Vagina (tissue), 2 donors: ENCODE measurements around the gene SYP. TPM values are rescaled to one million over a fixed set of nuclear protein-coding genes. Genes with fewer than 3 reads are reported as not detected.
"Not testable (repeated sequence)": the region's sequence is repeated elsewhere in the genome, so short reads cannot be mapped to it uniquely, and the experiment has no call there.

ENCODE experiments used
- DNase-seq, 2 donors: peaks; one replicate each; pipeline ENCODE4 v3.0.0-alpha.2; 2017; ENCODE audit errors: extremely low spot score in 2 of 2
- H3K27ac ChIP-seq: fragments of 200-600 bp; sonication (generic); one replicate; pipeline ENCODE4 v1.5.1; 2019
- H3K27me3 ChIP-seq: fragments of 200-600 bp; sonication (generic); one replicate; pipeline ENCODE4 v1.5.1; 2019
- H3K36me3 ChIP-seq, 2 donors: fragments of 200-600 bp; sonication (generic); one replicate each; pipeline ENCODE4 v1.5.1; 2017 to 2019
- H3K4me1 ChIP-seq: fragments of 200-600 bp; sonication (generic); one replicate; pipeline ENCODE4 v1.5.1; 2019
- H3K4me3 ChIP-seq, 2 donors: fragments of 200-600 bp; sonication (generic); 1 replicate in 1 of 2; 2 replicates in 1 of 2; pipeline ENCODE4 v1.5.1; 2016 to 2019
- H3K9me3 ChIP-seq: fragments of 200-600 bp; sonication (generic); one replicate; pipeline ENCODE4 v1.5.1; 2019
- CTCF ChIP-seq, 3 experiments: fragments of 450-650 bp in 2 of 3; fragments of 200-600 bp in 1 of 3; sonication (generic) in 1 of 3; IDR thresholded peaks; one replicate each; pipeline ENCODE4 v1.5.1; 2017 to 2019; ENCODE audit warnings: antibody characterized with exemption in 3 of 3, mild to moderate bottlenecking in 2 of 3, moderate library complexity in 2 of 3
- POLR2A ChIP-seq, 2 donors: fragments of 450-650 bp; IDR thresholded peaks; one replicate each; pipeline ENCODE4 v1.6.1; 2017; ENCODE audit warnings: antibody characterized with exemption in 2 of 2, mild to moderate bottlenecking in 2 of 2, moderate library complexity in 2 of 2
- POLR2AphosphoS5 ChIP-seq, 2 donors: sonication (generic); formaldehyde crosslinking; IDR thresholded peaks; one replicate each; pipeline ENCODE4 v1.9.0; 2017; ENCODE audit warnings: antibody characterized with exemption in 2 of 2, mild to moderate bottlenecking in 2 of 2, low read depth in 1 of 2; ENCODE audit not compliant: insufficient read depth in 1 of 2
- intact Hi-C: fragments of 100-400 bp; cut with DNase I; formaldehyde crosslinking; loops from one replicate; pipeline ENCODE4 v1.15.1; 2023
- small RNA-seq: library from RNA; depleted of rRNA; stranded (forward); fragments of <200 nt; gene quantifications from one replicate; pipeline ENCODE3, GENCODE V24; 2016
- total RNA-seq: library from RNA; depleted of rRNA; stranded (reverse); fragments of >200 nt; gene quantifications from one replicate; pipeline ENCODE4 v1.2.3, GENCODE V29; 2016

The SYP gene
- total RNA-seq, 1 donor from 2014 or later: 11.0 TPM

GRCh38 chrX:49147936-49148335, 52.1 kb downstream of the SYP start:
- H3K36me3 ChIP-seq: no peaks in the 10 kb centered on the region
- TF ChIP-seq POLR2A (IDR thresholded peaks at IDR 0.05) (no peak), CTCF (IDR thresholded peaks at IDR 0.05) (no peak), POLR2AphosphoS5 (IDR thresholded peaks at IDR 0.05; ENCODE audit: insufficient read depth in 1 of 2, low read depth in 1 of 2) (no peak)
- H3K27ac ChIP-seq: no peak overlapping the region
- H3K4me1 ChIP-seq: no peaks in the 10 kb centered on the region
- no peak overlapping the region for H3K4me3 ChIP-seq
- intact Hi-C loops: no loop called here
- DNase-seq: no peak
- H3K27me3 ChIP-seq: no peaks in the 10 kb centered on the region
- no peaks in the 10 kb centered on the region for H3K9me3 ChIP-seq

- no peak for TF ChIP-seq POLR2A (IDR thresholded peaks at IDR 0.05)
- TF ChIP-seq POLR2AphosphoS5 (IDR thresholded peaks at IDR 0.05; ENCODE audit: insufficient read depth in 1 of 2, low read depth in 1 of 2): no peak
- no peak for TF ChIP-seq CTCF (IDR thresholded peaks at IDR 0.05)
- no peaks in the 10 kb centered on the region for H3K9me3 ChIP-seq
- H3K4me3 ChIP-seq: no peak overlapping the region
- H3K27me3 ChIP-seq: no peaks in the 10 kb centered on the region
- no peaks in the 10 kb centered on the region for H3K36me3 ChIP-seq
- H3K4me1 ChIP-seq: no peaks in the 10 kb centered on the region
- DNase-seq: no peak
- intact Hi-C loops: no loop called here
- no peak overlapping the region for H3K27ac ChIP-seq
These were observed 52.7 kb downstream of the SYP start for GRCh38 chrX:49147282-49147681.

GRCh38 chrX:49143154-49143553, 56.8 kb downstream of the SYP start:
- H3K36me3 ChIP-seq, DNase-seq, H3K4me3 ChIP-seq, intact Hi-C loops, H3K27me3 ChIP-seq, H3K9me3 ChIP-seq, H3K27ac ChIP-seq, H3K4me1 ChIP-seq: not testable (repeated sequence)

GRCh38 chrX:49142264-49142663, 57.7 kb downstream of the SYP start:
- H3K27me3 ChIP-seq, H3K27ac ChIP-seq, H3K4me1 ChIP-seq, H3K4me3 ChIP-seq, intact Hi-C loops, H3K9me3 ChIP-seq, DNase-seq, H3K36me3 ChIP-seq: not testable (repeated sequence)

GRCh38 chrX:49139713-49140112, 60.3 kb downstream of the SYP start:
- no peaks in the 10 kb centered on the region for H3K4me1 ChIP-seq
- H3K27me3 ChIP-seq: no peaks in the 10 kb centered on the region
- H3K9me3 ChIP-seq: peaks cover 9% of the 10 kb centered on the region

More at GRCh38 chrX:49139713-49140112, 60.3 kb downstream of the SYP start:
- no peak overlapping the region for H3K27ac ChIP-seq
- no peaks in the 10 kb centered on the region for H3K36me3 ChIP-seq
- no peak overlapping the region for H3K4me3 ChIP-seq
- intact Hi-C loops: no loop called here
- no peak for DNase-seq
- no peak for TF ChIP-seq POLR2AphosphoS5 (IDR thresholded peaks at IDR 0.05; ENCODE audit: insufficient read depth in 1 of 2, low read depth in 1 of 2)
- no peak for TF ChIP-seq POLR2A (IDR thresholded peaks at IDR 0.05)
- no peak for TF ChIP-seq CTCF (IDR thresholded peaks at IDR 0.05)

Small RNAs within 50 kb of the gene (small RNA-seq; reads per million reads assigned to genes)
- gene RN7SL262P: not detected

Other genes starting within 250 kb of the SYP start
- 44.7 TPM for gene OTUD5, start 242.6 kb downstream of the SYP start, total RNA-seq
- gene KCND1, start 228.3 kb downstream of the SYP start, total RNA-seq: 2.0 TPM
- gene GRIPAP1, start 197.9 kb downstream of the SYP start, total RNA-seq: 27.5 TPM
- 87.4 TPM for gene TFE3, start 156.8 kb downstream of the SYP start, total RNA-seq
- 8.6 TPM for gene CCDC120, start 141.2 kb downstream of the SYP start, total RNA-seq
- gene PRAF2, start 126.2 kb downstream of the SYP start, total RNA-seq: 24.1 TPM
- 72.7 TPM for gene WDR45, start 120.3 kb downstream of the SYP start, total RNA-seq
- gene GPKOW, start 76.5 kb downstream of the SYP start, total RNA-seq: 17.7 TPM
- gene MAGIX, start 37.4 kb downstream of the SYP start, total RNA-seq: 2.2 TPM
- 81.3 TPM for gene PLP2, start 28.3 kb downstream of the SYP start, total RNA-seq
- 26.5 TPM for gene PRICKLE3, start 13.8 kb downstream of the SYP start, total RNA-seq
- gene CACNA1F, start 33.1 kb upstream of the SYP start, total RNA-seq: 0.25 TPM
- 8.8 TPM for gene CCDC22, start 35.3 kb upstream of the SYP start, total RNA-seq
- gene FOXP3, start 64.5 kb upstream of the SYP start, total RNA-seq: 1.5 TPM
- gene PPP1R3F, start 69.6 kb upstream of the SYP start, total RNA-seq: 18.9 TPM
- not detected for gene GAGE10, start 103.5 kb upstream of the SYP start, total RNA-seq
- gene GAGE12J, start 121.8 kb upstream of the SYP start, total RNA-seq: not detected
- gene GAGE13, start 131.4 kb upstream of the SYP start, total RNA-seq: not detected